ENCODE results near the gene CDT1. TPM values are rescaled to one million over a fixed set of nuclear protein-coding genes. Genes with fewer than 3 reads are reported as not detected.

CDT1 gene
- total and polyA plus RNA-seq, 2 experiments from 2014 or later, result 5.9 to 11.3 TPM

- H3K9me2 ChIP-seq (ENCODE audit: insufficient read depth), result no peaks in the 10 kb centered on the region
- 83 to 86% methylated on average over 16 of the region's 16 CpGs for WGBS, 2 experiments (ENCODE audit: low coverage in 1 of 2, low lambda C conversion rate in 2 of 2, missing lambda C conversion rate in 2 of 2)
- no peak overlapping the region for H3K4me2 ChIP-seq (ENCODE audit: unreplicated experiment)
- H3K4me3 ChIP-seq, result no peak overlapping the region
- H3K9ac ChIP-seq, result no peak overlapping the region
- no peaks in the 10 kb centered on the region for H3K27me3 ChIP-seq (replicated peaks; ENCODE audit: insufficient read depth)
- in situ Hi-C loops (cut with MboI), result no loop called here
- no peaks in the 10 kb centered on the region for H3K9me3 ChIP-seq (ENCODE audit: low read depth)
- TF ChIP-seq EZH2phosphoT487 (IDR thresholded peaks at IDR 0.05; ENCODE audit: insufficient read depth, low read depth) (no peak), EZH2 (IDR thresholded peaks at IDR 0.05; ENCODE audit: insufficient read depth, poor library complexity, severe bottlenecking) (no peak)
- peaks cover 100% of the 10 kb centered on the region for H3K79me2 ChIP-seq (ENCODE audit: insufficient read depth)
- no peaks in the 10 kb centered on the region for H3F3A ChIP-seq (ENCODE audit: insufficient read depth)
- H4K20me1 ChIP-seq (ENCODE audit: insufficient read depth), result peaks cover 13% of the 10 kb centered on the region
- peaks cover under 1% of the 10 kb centered on the region; the same call in 1 of the 2 replicates for H3K4me1 ChIP-seq (ENCODE audit: insufficient read depth)
- H3K36me3 ChIP-seq (ENCODE audit: low read depth), result no peaks in the 10 kb centered on the region; the same call in 1 of the 2 replicates
- no peak overlapping the region for H3K27ac ChIP-seq
- H2AFZ ChIP-seq, result no peak overlapping the region
- DNase-seq, result no peak
Observed at GRCh38 chr16:88762258-88762870, 41.2 kb upstream of the CDT1 start.

DNA sequence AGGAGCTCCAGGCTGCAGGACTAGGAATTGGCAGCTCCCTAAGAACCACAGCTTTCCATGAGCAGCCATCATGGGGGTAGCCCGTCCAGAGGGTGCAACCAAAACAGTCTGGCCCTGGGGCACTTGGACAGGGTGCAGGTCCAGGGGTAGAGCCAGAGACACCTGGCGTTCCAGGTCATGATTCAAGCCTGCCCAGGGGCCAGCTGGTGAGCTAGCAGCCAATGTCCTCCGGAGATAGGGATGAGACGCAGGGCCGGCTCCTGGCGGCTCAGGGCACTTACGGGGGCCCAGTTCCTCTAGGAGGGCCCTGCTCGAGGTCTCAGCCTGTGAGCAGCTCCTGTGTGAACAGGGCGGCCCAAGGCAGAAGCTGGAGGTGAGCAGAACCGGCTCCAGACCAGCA is 40.6 kb upstream of the CDT1 start:
- no peaks in the 10 kb centered on the region for H3K9me3 ChIP-seq (ENCODE audit: low read depth)
- no peak overlapping the region for H2AFZ ChIP-seq
- WGBS, 2 experiments (ENCODE audit: low coverage in 1 of 2, low lambda C conversion rate in 2 of 2, missing lambda C conversion rate in 2 of 2), result 90 to 94% methylated on average over 9 to 10 of the region's 10 CpGs
- no peak overlapping the region for H3K4me2 ChIP-seq (ENCODE audit: unreplicated experiment)
- H3K4me1 ChIP-seq (ENCODE audit: insufficient read depth), result peaks cover 6% of the 10 kb centered on the region
- H3K9ac ChIP-seq, result no peak overlapping the region
- no peak overlapping the region for H3K27ac ChIP-seq
- H3F3A ChIP-seq (ENCODE audit: insufficient read depth), result no peaks in the 10 kb centered on the region
- TF ChIP-seq EZH2 (IDR thresholded peaks at IDR 0.05; ENCODE audit: insufficient read depth, poor library complexity, severe bottlenecking), result no peak
- TF ChIP-seq EZH2phosphoT487 (IDR thresholded peaks at IDR 0.05; ENCODE audit: insufficient read depth, low read depth), result no peak
- in situ Hi-C loops (cut with MboI), result no loop called here
- peaks cover 15% of the 10 kb centered on the region for H4K20me1 ChIP-seq (ENCODE audit: insufficient read depth)
- H3K4me3 ChIP-seq, result no peak overlapping the region
- no peaks in the 10 kb centered on the region; the same call in 1 of the 2 replicates for H3K36me3 ChIP-seq (ENCODE audit: low read depth)
- H3K27me3 ChIP-seq (replicated peaks; ENCODE audit: insufficient read depth), result no peaks in the 10 kb centered on the region
- no peak for DNase-seq
- H3K9me2 ChIP-seq (ENCODE audit: insufficient read depth), result no peaks in the 10 kb centered on the region
- peaks cover 100% of the 10 kb centered on the region for H3K79me2 ChIP-seq (ENCODE audit: insufficient read depth)

GRCh38 chr16:88763502-88764053 is 40.0 kb upstream of the CDT1 start:
- in situ Hi-C loops (cut with MboI), result no loop called here
- no peak overlapping the region for H3K9ac ChIP-seq

DNA sequence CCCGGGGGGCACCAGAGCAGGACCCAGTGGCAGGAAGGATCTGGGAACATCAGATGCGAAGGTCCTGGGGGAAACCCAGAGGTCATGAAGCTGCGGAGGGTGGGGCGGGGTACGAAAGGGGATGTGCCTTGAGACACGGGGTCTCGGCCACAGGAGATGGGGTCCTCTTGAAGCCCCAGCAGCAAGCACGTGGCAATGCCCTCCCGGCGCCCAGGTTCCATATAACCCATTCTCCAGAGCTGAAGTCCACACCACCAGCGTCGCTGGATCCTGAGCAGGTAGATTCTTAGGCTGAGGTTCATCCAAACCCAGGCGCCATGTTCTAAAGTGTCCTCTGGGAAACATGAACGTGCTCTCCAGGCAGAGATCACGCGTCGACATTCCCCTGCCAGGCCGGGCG is 39.5 kb upstream of the CDT1 start:
- Histone ChIP-seq H4K20me1 (ENCODE audit: insufficient read depth) (peaks cover 8% of the 10 kb centered on the region), H3K79me2 (ENCODE audit: insufficient read depth) (peaks cover 100% of the 10 kb centered on the region), H3F3A (ENCODE audit: insufficient read depth) (no peaks in the 10 kb centered on the region), H3K9me3 (ENCODE audit: low read depth) (no peaks in the 10 kb centered on the region), H3K36me3 (ENCODE audit: low read depth) (no peaks in the 10 kb centered on the region; the same call in 1 of the 2 replicates), H3K27ac (no peak overlapping the region), H3K9ac (no peak overlapping the region), H3K27me3 (replicated peaks; ENCODE audit: insufficient read depth) (no peaks in the 10 kb centered on the region), H3K4me3 (no peak overlapping the region), H2AFZ (no peak overlapping the region), H3K4me1 (ENCODE audit: insufficient read depth) (peaks cover 10% of the 10 kb centered on the region; the same call in 1 of the 2 replicates), H3K9me2 (ENCODE audit: insufficient read depth) (no peaks in the 10 kb centered on the region), H3K4me2 (ENCODE audit: unreplicated experiment) (no peak overlapping the region)
- in situ Hi-C loops (cut with MboI), result no loop called here
- WGBS, 2 experiments (ENCODE audit: low coverage in 1 of 2, low lambda C conversion rate in 2 of 2, missing lambda C conversion rate in 2 of 2), result 96 to 99% methylated on average over 16 to 19 of the region's 19 CpGs
- no peak for DNase-seq
- TF ChIP-seq EZH2 (IDR thresholded peaks at IDR 0.05; ENCODE audit: insufficient read depth, poor library complexity, severe bottlenecking), result no peak
- TF ChIP-seq EZH2phosphoT487 (IDR thresholded peaks at IDR 0.05; ENCODE audit: insufficient read depth, low read depth), result no peak

More at GRCh38 chr16:88763502-88764053, 40.0 kb upstream of the CDT1 start:
- Histone ChIP-seq H3K4me1 (ENCODE audit: insufficient read depth) (peaks cover 10% of the 10 kb centered on the region), H3K79me2 (ENCODE audit: insufficient read depth) (peaks cover 100% of the 10 kb centered on the region), H3K9me2 (ENCODE audit: insufficient read depth) (no peaks in the 10 kb centered on the region), H3K9me3 (ENCODE audit: low read depth) (no peaks in the 10 kb centered on the region), H3F3A (ENCODE audit: insufficient read depth) (no peaks in the 10 kb centered on the region), H3K27me3 (replicated peaks; ENCODE audit: insufficient read depth) (no peaks in the 10 kb centered on the region), H3K4me3 (no peak overlapping the region), H3K27ac (no peak overlapping the region), H2AFZ (no peak overlapping the region), H3K4me2 (ENCODE audit: unreplicated experiment) (no peak overlapping the region), H3K36me3 (ENCODE audit: low read depth) (no peaks in the 10 kb centered on the region; the same call in 1 of the 2 replicates), H4K20me1 (ENCODE audit: insufficient read depth) (peaks cover 13% of the 10 kb centered on the region)
- DNase-seq, result no peak
- TF ChIP-seq EZH2 (IDR thresholded peaks at IDR 0.05; ENCODE audit: insufficient read depth, poor library complexity, severe bottlenecking) (no peak), EZH2phosphoT487 (IDR thresholded peaks at IDR 0.05; ENCODE audit: insufficient read depth, low read depth) (no peak)
- WGBS, 2 experiments (ENCODE audit: low coverage in 1 of 2, low lambda C conversion rate in 2 of 2, missing lambda C conversion rate in 2 of 2), result 89 to 91% methylated on average over 14 of the region's 14 CpGs
